ENCODE results near the gene ULK2. TPM values are rescaled to one million over a fixed set of nuclear protein-coding genes. Genes with fewer than 3 reads are reported as not detected.

ULK2 gene
- total and polyA plus RNA-seq, 10 of the 15 experiments (the other 5 are each of a cell fraction or from before 2014, with no cell fraction given): 0.29 to 5.3 (median 1.6) TPM

DNA sequence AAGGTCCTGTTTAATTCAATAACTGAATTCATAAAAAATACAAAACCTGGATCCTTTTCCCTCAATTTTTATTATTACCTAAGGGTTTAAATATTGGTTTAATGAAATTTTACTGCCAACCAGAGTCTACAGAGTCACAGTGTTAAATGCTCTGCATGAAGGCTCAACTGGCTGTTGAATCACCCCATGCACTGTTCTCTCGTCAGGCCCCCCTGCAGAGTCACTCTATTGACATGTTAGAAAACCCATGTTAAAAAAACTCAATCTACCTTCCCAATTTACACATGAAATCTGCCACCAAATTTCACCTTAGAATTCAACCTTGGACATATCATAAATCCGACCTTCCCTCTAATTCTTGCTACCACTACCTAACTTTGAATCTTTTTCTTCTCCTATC is 43.3 kb upstream of the ULK2 start (continued):
- TF ChIP-seq EP300 (IDR thresholded peaks at IDR 0.05; ENCODE audit: borderline replicate concordance in 1 of 2, control insufficient read depth in 1 of 2, low read depth in 2 of 2, low read length in 2 of 2) (no peak), JUNB (IDR thresholded peaks at IDR 0.05) (no peak), POLR2AphosphoS2 (IDR thresholded peaks at IDR 0.05; ENCODE audit: low read depth, low read length) (no peak), USF1 (IDR thresholded peaks at IDR 0.05; ENCODE audit: borderline replicate concordance, extremely low read length, insufficient read depth, low read depth, low read length) (no peak), BCLAF1 (IDR thresholded peaks at IDR 0.05) (no peak), IKZF2 (IDR thresholded peaks at IDR 0.05) (no peak)

DNA sequence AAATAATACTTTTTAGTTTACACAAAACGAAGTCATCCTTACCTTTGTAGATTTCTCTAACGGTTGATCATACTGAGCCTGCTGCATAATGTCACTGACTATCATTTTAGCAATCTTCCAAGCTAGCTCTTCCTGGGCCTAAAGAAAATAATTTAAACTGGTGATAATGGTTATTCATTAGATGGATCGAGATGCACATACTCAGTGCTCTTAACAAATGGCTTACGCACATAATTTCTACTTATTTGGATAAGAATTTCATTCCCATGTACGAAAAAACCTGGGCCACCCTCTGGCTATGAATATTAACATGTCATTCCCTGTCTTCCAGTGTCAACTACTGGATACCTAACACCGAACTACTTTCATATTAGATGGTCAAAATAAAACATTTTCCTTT is 41.4 kb upstream of the ULK2 start:
- intact Hi-C loops (cut with micrococcal nuclease; ENCODE audit: unreplicated experiment) (no loop called here), in situ Hi-C loops (cut with MboI) (no loop called here)
- CTCF ChIA-PET: no interaction called here
- RAD21 ChIA-PET (ENCODE audit: unreplicated experiment): no interaction called here
- H3K9ac ChIP-seq (ENCODE audit: control insufficient read depth, insufficient read depth, low read length): no peak overlapping the region
- no peak for DNase-seq (ENCODE audit: low read depth, low spot score)
- H3K79me2 ChIP-seq (ENCODE audit: control insufficient read depth, insufficient read depth, low read length): no peaks in the 10 kb centered on the region
- H3K4me1 ChIP-seq (ENCODE audit: control insufficient read depth, insufficient read depth, low read length): no peaks in the 10 kb centered on the region
- no peaks in the 10 kb centered on the region for H4K20me1 ChIP-seq (ENCODE audit: control insufficient read depth, insufficient read depth)
- FAIRE-seq: no peak
- SMC1A ChIA-PET (ENCODE audit: uncharacterized antibody, unreplicated experiment): interaction anchor here (1.1 kb wide), 1 partner anchor 36 kb away, joined by 3 read pairs; no protein-coding TSS in a partner anchor
- no peak overlapping the region for H3K27ac ChIP-seq (ENCODE audit: control insufficient read depth, insufficient read depth)
- no peak for ATAC-seq
- no peak overlapping the region for H2AFZ ChIP-seq (ENCODE audit: control insufficient read depth, low read depth, low read length)
- H3K27me3 ChIP-seq (replicated peaks in 1 of 2; ENCODE audit: control insufficient read depth in 2 of 2, insufficient read depth in 2 of 2, low read length in 1 of 2): no peaks in the 10 kb centered on the region
- TF ChIP-seq HCFC1 (IDR thresholded peaks at IDR 0.05; ENCODE audit: low read length) (no peak), TARDBP (IDR thresholded peaks at IDR 0.05; ENCODE audit: borderline replicate concordance) (no peak), MTA3 (IDR thresholded peaks at IDR 0.05; ENCODE audit: borderline replicate concordance, low read length) (no peak)
- no peaks in the 10 kb centered on the region for H3K9me3 ChIP-seq (replicated peaks; ENCODE audit: control insufficient read depth, insufficient read depth, low read length)
- POLR2A ChIA-PET: no interaction called here
- no peak overlapping the region for H3K4me3 ChIP-seq
- no TSS peak for BruUV-seq (replicated peaks)
- H3K36me3 ChIP-seq (ENCODE audit: control insufficient read depth in 2 of 2, insufficient read depth in 2 of 2, low read length in 1 of 2): peaks cover 3 to 49% of the 10 kb centered on the region in 2 experiments
- no peak overlapping the region for H3K4me2 ChIP-seq (ENCODE audit: control insufficient read depth, insufficient read depth)
- WGBS (ENCODE audit: insufficient coverage, insufficient replicate concordance, low lambda C conversion rate, missing lambda C conversion rate): 96% methylated on average over 6 of the region's 6 CpGs
